ENCODE data around the gene OGFRL1.

The OGFRL1 gene

GRCh38 chr6:71351190-71351589 is 62.6 kb downstream of the OGFRL1 start:
- no peaks in the 10 kb centered on the region for H3K79me2 ChIP-seq (ENCODE audit: control insufficient read depth, low read length)
- no peaks in the 10 kb centered on the region for H3K27me3 ChIP-seq (ENCODE audit: control insufficient read depth, low read length)
- H3K9me2 ChIP-seq (replicated peaks; ENCODE audit: control insufficient read depth, low read length), result no peaks in the 10 kb centered on the region
- H3K4me3 ChIP-seq (ENCODE audit: low read length), result no peak overlapping the region
- H3K36me3 ChIP-seq (ENCODE audit: control insufficient read depth, low read length), result no peaks in the 10 kb centered on the region
- no peaks in the 10 kb centered on the region for H4K20me1 ChIP-seq (ENCODE audit: control insufficient read depth, insufficient read depth, low read depth, low read length)
- TF ChIP-seq CTCF (IDR thresholded peaks at IDR 0.05; ENCODE audit: low read depth, low read length, poor library complexity, severe bottlenecking), result no peak
- TF ChIP-seq EZH2phosphoT487 (IDR thresholded peaks at IDR 0.05; ENCODE audit: borderline replicate concordance, low read length), result no peak
- peaks cover 6% of the 10 kb centered on the region for H3K4me1 ChIP-seq (ENCODE audit: control insufficient read depth, low read length)
- H3F3A ChIP-seq (ENCODE audit: control insufficient read depth, insufficient read depth), result no peaks in the 10 kb centered on the region
- no peak overlapping the region for H3K27ac ChIP-seq (ENCODE audit: low read depth, low read length)
- no peak overlapping the region for H3K4me2 ChIP-seq (ENCODE audit: low read length)
- no peaks in the 10 kb centered on the region for H3K9me3 ChIP-seq (ENCODE audit: control insufficient read depth, insufficient read depth, low read length)
